ENCODE results near the gene SCAF11. TPM values are rescaled to one million over a fixed set of nuclear protein-coding genes. Genes with fewer than 3 reads are reported as not detected.
"Not testable (repeated sequence)": the region's sequence is repeated elsewhere in the genome, so short reads cannot be mapped to it uniquely, and the experiment has no call there.

The SCAF11 gene, protein sequence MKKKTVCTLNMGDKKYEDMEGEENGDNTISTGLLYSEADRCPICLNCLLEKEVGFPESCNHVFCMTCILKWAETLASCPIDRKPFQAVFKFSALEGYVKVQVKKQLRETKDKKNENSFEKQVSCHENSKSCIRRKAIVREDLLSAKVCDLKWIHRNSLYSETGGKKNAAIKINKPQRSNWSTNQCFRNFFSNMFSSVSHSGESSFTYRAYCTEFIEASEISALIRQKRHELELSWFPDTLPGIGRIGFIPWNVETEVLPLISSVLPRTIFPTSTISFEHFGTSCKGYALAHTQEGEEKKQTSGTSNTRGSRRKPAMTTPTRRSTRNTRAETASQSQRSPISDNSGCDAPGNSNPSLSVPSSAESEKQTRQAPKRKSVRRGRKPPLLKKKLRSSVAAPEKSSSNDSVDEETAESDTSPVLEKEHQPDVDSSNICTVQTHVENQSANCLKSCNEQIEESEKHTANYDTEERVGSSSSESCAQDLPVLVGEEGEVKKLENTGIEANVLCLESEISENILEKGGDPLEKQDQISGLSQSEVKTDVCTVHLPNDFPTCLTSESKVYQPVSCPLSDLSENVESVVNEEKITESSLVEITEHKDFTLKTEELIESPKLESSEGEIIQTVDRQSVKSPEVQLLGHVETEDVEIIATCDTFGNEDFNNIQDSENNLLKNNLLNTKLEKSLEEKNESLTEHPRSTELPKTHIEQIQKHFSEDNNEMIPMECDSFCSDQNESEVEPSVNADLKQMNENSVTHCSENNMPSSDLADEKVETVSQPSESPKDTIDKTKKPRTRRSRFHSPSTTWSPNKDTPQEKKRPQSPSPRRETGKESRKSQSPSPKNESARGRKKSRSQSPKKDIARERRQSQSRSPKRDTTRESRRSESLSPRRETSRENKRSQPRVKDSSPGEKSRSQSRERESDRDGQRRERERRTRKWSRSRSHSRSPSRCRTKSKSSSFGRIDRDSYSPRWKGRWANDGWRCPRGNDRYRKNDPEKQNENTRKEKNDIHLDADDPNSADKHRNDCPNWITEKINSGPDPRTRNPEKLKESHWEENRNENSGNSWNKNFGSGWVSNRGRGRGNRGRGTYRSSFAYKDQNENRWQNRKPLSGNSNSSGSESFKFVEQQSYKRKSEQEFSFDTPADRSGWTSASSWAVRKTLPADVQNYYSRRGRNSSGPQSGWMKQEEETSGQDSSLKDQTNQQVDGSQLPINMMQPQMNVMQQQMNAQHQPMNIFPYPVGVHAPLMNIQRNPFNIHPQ (N-terminal part only)
- 76.7 and 83.2 TPM in 2 replicates for total RNA-seq (2014; rRNA removed; shearing (Covaris generic))
- 48.2 and 75.5 TPM in 2 replicates for polyA plus RNA-seq (2014; cell fraction: nucleus; rRNA removed)

DNA sequence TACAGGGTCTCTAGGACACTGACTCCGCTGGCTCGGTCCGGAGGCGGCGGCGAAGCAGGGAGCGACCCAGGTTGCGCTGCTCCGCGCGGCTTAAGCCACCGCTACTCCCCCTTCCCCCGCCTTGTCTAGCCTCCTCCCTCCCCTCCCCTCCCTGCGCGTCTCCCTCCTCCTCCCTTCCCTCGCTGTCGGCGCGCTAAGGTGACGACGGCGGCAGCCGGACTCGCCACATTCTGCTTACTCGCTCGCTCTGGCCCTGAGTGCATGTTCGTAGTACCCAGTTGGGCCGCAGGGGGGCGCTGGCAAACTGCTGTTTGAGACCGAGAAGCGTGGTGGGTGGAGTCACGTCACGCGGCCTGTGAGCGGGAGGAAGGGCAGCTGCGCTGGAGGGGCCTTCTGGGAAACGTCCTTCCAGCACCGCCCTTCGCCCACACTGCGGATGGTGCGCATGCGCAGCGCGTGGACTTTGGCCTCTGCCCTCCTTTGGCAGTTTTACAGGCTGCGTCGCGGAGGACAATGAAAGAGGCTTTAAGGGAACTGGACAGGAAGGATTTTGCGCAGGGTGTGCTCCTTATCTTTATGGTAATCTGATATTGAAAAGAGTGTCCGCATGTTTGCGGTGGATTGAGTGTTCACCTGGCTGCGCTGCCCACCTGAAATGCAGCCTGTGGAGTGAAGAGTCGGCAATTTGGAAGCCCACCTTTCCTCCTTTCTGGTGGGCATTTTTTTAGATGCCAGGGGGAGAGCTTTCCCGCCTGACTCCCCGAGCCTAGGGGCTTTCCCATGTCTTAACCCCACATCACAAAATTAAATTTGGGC lies at the start of gene SCAF11:
TSS of gene SCAF11 (minus strand) at position 107 of the 816 bp plus-strand sequence. CDS start 26,407 bp downstream, outside the sequence.
- peak; percentile 100 for DNase-seq (ENCODE audit: extremely low read depth, low read depth)

DNA sequence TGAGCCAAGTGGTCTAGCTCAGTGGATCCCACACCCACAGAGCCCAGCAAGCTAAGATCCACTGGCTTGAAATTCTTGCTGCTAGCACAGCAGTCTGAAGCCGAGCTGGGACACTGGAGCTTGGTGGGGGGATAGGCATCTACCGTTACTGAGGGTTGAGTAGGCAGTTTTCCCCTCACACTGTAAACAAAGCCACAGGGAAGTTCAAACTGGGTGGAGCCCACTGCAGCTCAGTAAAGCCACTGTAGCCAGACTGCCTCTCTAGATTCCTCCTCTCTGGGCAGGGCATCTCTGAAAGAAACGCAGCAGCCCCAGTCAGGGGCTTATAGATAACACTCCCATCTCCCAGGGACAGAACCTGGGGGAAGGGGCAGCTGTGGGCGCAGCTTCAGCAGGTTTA lies 46.7 kb upstream of the SCAF11 start:
- not testable (repeated sequence) for DNase-seq (ENCODE audit: extremely low read depth, low read depth)

DNA sequence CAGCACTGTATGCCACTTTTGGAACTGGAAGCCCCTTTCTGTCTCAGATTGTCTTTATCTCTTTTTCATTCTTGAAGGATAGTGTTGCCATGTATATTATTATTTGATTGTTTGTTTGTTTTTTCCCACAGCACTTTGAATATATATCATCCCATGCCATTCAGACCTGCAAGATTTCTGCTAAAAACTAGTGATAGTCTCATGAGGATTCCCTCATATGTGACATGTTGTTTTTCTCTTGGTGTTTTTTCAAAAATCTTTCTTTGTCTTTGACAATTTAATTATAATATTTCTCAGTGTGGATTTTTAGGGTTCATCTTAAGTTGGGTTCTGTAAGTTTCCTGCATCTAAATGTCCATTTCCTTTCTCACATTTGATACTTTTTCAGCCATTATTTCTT lies 36.8 kb upstream of the SCAF11 start:
- DNase-seq (ENCODE audit: extremely low read depth, low read depth) = no peak

DNA sequence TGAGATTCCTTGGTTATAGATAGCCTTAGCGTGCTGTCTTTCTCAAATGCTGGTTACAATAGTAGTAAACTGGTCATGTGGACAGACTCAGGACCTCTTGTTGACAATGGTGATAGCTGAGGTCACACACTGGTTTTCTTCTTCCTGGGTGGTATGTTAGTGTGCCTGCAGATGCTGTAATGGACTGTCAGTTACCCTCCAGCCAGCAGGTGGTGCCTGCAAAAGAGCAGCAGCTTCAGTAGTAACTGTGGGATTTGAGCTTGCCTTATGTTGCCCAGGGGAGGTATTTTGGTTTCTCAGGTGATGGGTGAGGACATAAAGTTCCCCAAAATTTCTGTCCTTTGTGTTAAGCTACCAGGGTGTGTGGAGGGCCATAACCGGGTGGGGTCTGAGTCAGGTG lies 33.7 kb upstream of the SCAF11 start:
- no peak for DNase-seq (ENCODE audit: extremely low read depth, low read depth)

DNA sequence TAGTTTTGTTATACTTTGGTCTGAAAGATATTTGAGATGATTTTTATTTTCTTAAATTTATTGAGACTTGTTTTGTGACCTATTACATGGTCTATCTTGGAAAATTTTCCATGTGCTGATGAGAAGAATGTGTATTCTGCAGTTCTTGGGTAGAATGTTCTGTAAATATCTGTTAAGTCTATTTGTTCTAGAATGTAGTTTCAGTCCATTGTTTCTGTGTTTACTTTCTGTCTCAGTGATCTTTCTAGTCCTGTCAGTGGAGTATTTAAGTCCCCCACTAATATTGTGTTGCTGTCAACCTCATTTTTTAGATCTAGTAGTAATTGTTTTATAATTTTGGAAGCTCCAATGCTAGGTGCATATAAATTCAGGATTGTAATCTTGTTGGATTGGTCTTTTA lies 30.4 kb upstream of the SCAF11 start:
- DNase-seq (ENCODE audit: extremely low read depth, low read depth) = no peak

DNA sequence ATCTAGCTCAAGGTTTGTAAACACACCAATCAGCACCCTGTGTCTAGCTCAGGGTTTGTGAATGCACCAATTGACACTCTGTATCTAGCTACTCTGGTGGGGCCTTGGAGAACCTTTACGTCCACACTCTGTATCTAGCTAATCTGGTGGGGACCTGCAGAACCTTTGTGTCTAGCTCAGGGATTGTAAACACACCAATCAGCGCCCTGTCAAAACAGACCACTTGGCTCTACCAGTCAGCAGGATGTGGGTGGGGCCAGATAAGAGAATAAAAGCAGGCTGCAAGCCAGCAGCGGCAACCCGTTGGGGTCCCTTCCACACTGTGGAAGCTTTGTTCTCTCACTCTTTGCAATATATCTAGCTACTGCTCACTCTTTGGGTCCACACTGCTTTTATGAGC lies 28.3 kb upstream of the SCAF11 start:
- DNase-seq (ENCODE audit: extremely low read depth, low read depth) = not testable (repeated sequence)

DNA sequence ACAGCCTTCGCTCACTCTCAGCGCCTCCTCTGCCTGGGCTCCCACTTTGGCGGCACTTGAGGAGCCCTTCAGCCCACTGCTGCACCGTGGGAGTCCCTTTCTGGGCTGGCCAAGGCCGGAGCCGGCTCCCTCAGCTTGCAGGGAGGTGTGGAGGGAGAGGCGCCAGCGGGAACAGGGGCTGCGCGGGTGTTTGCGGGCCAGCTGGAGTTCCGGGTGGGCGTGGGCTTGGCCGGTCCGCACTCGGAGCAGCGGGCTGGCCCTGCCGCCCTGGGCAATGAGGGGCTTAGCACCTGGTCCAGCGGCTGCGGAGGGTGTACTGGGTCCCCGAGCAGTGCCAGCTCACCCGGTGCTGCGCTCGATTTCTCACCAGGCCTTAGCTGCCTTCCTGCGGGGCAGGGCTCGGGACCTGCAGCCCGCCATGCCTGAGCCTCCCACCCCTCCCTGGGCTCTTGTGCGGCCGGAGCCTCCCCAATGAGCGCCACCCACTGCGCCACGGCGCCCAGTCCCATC lies 27.5 kb upstream of the SCAF11 start:
- DNase-seq (ENCODE audit: extremely low read depth, low read depth) = not testable (repeated sequence)

DNA sequence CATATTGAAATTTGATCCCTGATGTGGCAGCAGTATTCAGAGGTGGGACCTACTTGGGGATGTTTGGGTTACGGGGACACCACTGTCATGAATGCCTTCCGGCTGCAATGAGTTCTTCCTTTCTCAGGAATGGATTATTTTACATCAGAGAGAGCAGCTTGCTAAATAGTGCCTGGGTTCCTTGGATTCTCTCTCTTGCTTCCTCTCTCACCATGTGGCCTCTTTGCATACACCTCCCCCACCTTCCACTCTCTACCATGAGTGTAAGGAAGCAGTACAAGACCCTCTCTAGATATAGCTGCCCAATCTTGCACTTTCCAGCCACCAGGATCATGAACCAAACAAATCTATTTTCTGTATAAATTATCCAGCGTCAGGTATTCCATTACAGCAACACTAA lies 15.4 kb upstream of the SCAF11 start:
- no peak for DNase-seq (ENCODE audit: extremely low read depth, low read depth)

DNA sequence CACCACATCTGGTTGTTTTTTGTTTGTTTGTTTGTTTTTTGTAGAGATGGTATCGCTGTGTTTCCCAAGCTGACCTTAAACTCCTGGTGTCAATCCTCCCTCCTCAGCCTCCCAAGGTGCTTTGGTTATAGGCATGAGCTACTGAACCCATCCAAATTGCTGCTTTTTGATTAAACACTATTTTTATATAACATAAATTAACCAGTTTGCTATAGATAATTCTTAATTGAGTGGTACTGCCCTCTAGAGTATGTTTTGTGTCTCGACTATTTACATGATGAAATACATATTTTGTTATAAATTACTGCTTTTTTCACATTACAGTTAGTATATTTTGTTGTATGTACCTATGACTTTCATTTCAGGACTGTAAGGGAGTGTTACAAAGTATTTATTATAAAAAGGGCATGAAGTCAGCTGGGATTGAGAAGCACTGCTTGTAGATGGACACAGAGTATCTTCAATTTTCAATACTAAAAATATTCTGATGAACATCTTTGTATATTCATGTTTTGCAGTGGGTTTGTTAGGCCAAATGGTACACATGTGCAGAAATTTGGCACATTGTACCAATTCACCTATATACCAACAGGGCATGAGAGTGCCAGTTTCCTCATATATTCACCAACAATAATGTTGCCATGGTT lies 14.9 kb upstream of the SCAF11 start:
- DNase-seq (ENCODE audit: extremely low read depth, low read depth) = no peak

DNA sequence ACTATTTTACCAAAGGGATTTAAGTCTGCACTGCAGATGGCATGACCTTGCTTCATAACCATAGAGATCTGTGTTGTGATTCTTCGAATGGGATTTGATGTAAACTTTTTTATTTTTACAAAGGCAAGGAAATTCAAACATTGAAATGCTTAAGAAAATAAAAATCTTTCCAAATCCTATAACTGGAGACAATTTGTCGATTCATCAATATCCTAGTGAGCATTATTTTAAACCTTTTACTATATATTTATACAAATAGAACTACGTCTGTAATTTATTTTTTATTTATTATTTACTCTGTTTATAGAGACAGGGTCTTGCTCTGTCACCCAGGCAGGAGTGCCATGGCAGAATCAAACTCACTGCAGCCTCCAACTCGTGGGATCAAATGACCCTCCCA lies 14.3 kb upstream of the SCAF11 start:
- DNase-seq (ENCODE audit: extremely low read depth, low read depth) = no peak

DNA sequence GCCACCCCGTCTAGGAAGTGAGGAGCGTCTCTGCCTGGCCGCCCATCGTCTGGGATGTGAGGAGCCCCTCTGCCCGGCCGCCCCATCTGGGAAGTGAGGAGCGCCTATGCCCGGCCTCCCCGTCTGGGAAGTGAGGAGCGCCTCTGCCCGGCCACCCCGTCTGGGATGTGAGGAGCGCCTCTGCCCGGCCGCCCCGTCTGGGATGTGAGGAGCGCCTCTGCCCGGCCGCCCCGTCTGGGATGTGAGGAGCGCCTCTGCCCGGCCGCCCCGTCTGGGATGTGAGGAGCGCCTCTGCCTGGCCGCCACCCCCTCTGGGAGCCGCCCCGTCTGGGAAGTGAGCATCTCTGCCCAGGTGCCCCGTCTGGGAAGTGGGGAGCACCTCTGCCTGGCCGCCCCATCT lies 9.7 kb upstream of the SCAF11 start:
- not testable (repeated sequence) for DNase-seq (ENCODE audit: extremely low read depth, low read depth)

DNA sequence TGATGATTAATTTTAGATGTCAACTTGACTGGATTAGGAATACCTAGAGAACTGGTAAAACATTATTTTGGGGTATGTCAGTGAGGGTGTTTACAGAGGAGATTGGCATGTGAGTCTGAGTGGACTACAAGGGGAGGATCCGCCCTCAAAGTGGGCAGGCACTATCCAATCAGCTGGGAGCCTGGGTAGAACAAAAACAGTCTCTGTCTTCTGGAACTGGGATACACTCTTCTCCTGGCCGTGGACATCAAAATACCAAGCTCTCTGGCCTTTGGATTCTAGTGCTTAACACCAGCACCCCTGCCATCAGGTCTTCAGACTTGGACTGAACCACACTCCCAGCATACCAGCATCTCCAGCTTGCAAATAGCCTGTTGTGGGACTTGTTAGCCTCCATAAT lies 4.4 kb upstream of the SCAF11 start:
- no peak for DNase-seq (ENCODE audit: extremely low read depth, low read depth)

DNA sequence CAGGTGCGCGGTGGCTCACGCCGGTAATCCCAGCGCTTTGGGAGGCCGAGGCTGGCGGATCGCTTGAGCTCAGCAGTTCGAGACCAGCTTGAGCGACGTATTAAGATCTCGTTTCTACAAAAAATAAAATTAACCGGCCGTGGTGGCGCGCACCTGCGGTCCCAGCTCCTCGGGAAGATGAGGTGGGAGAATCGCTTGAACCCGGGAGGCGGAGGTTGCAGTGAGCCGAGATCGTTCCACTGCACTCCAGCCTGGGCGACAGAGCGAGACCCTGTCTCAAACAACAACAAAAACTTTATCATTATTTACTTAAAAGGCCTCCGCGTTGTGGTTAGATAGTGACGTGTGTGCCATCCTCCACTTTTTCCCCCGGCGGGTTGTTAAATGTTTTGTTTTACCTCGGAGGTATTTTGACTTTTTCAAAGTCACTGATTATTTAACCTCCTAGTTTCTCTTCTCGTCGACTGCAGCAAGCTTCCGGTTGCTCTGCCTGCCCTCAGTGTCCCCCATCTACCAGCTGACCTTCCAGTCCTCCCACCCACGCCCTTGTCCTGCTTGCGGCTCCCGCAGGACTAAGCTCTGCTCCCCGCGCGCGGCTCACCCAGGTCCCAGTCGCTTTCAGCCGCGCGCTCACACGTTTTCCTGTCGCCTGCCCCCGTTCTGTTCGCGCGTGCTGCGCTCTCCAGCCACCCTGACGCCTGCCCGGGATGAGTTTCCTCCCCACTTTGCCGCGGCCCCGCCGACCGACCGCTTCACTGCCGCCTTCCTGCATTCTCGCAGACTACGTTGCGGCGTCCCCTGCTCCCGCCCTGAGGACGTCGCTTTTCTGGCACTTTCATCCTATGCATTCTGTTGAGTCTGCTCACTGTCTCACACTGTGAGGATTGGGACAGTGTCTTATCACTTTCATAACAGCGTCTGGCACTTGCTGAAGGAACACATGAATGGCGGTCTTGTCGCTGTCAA lies 1.2 kb upstream of the SCAF11 start:
- peak; percentile 65 for DNase-seq (ENCODE audit: extremely low read depth, low read depth)

DNA sequence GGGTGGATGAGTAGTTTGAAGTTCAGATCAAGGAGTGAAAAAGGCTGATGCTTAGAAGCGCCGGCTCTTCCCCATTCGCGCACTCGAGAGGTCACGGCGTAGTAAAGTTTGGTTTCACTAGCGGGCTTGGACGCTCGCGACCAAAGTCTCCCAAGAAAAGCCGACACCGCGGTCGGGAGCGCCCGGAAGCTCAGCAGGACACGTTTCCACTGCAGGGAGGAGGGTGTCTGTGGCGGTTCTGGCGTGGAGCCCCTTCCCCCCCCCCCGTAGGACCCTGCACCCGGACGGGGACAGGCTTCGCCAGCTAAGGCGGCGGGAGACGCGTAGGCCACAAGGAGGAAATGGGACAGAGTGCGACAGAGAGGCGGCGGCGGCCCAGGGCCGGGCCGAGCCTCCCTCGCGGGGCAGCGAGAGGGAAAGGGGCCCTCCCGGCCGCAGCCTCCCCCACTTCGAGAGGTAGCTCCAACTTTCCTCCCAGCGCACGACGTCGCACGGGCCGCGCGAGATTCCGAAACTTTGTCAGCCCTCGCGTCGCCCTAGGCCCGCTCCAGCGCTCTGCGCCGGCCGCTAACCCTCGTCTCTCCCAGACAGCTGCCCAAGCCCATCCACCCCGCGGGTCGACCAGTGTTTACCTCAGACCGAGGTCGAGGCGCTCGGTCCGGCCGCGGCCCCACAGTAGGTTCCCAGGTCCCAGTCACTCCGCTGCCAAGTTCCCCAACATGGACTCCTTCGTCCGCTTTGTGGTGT lies 480 bp downstream of the SCAF11 start:
- no peak for DNase-seq (ENCODE audit: extremely low read depth, low read depth)

DNA sequence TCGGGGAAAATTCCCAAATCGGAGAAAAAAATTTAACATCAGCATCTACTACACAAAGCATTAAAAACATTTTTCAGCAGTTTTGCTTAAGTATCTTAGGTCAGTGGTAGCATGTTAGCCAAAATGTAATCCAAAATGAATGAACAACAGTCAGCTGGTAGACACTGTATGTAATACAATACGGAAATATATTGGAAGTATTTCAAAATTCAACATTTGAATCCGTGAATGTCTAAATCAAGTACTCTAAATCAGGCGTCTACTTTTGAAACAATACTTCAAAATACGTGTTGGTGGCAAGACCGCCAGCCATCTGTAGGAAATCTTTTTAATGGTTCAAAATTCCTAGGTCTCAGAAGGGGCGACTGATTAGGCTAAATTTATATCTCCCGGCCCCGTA lies 1.1 kb downstream of the SCAF11 start:
- no peak for DNase-seq (ENCODE audit: extremely low read depth, low read depth)

DNA sequence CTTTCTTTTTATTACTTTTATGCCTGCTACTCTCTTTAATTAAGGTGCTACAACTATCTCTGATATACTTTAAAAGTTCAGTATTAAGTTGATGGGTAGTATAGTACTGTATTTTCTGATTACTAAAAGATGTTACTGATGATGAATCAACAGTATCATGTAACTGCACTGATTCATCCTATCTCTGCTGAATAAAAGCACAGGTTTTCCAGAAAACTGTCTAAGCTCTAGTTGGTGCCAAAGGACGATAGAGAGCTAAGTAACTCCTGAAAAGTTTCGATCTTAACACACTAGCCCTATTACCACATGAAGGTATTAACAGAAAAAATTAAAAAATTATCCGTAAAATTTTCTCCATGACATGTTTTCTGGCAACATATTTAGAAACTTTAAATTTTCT lies 2.1 kb downstream of the SCAF11 start:
- no peak for DNase-seq (ENCODE audit: extremely low read depth, low read depth)

DNA sequence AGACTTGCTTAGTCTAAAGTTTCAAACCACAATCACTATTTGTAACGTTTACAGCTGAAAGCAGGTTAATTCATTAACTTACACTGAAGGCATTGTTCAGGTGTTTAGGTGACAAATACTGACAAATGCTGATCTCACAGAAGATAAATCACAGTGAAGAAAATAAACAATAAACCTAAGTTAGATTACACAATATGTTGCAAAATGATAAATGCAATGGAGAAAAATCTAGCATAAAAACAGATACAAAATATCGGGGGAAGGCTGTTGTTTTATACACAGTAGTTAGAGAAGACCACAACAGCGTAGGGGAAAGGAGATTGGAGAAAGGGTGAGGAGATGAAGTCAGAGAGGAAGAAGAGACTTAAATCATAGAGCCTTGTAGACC lies 3.0 kb downstream of the SCAF11 start:
- DNase-seq (ENCODE audit: extremely low read depth, low read depth) = no peak

Measured in NCI-H460 (cell line).